ENCODE results near the gene NOSIP.

DNA sequence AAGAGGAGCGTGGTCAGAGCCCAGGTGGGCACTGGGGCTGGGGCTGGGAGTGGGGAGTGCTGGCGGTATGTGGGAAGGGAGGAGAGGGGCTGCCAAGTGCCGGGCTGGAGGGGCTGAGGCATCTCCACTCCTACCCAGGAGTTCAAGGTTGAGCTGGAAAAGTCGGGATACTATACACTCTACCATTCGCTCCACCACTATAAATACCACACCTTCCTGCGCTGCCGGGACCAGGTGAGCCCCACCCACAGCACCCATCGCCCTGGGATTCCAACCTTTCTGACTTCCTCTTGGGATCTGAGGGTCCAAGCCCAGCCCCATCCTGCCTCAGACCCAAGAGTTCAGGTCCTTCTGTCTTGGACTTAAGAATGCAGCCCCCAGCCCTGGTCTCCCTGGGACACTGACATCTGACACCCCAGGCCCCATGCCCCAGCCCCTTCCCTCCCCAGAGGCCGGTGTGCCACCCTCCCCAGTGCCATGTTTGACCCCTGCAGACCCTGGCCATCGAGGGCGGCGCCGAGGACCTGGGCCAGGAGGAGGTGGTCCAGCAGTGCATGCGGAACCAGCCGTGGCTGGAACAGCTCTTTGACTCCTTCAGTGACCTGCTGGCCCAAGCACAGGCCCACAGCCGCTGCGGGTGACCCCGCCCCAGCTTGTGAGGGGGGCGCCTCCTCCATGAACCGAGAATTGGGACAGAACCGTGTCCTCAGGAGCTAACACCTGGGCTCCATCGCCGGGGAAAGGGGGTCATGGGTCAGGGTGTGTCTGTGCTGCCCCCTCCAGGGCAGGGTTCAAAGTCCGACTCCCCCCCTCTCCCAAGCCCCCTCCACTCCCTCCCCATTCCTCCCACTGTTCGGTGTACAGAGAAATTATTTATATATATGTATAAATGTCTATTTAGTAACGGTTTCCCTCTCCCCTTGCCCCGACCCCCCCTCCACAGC lies 44.9 kb upstream of the NOSIP start:
- TF ChIP-seq EZH2 (IDR thresholded peaks at IDR 0.05) (no peak), POLR2AphosphoS5 (IDR thresholded peaks at IDR 0.05; ENCODE audit: borderline replicate concordance, low read depth, low read length) (no peak), FOXP2 (optimal IDR thresholded peaks at IDR 0.05; ENCODE audit: control extremely low read depth, extremely low read length, insufficient read depth) (no peak)

All from SK-N-MC (cell line).